Measurements from ENCODE around the gene ULK4.

Gene ULK4

GRCh38 chr3:41331041-41331440 is 630.9 kb downstream of the ULK4 start:
- no peak for DNase-seq

GRCh38 chr3:41330465-41330864 is 631.4 kb downstream of the ULK4 start:
- DNase-seq = no peak

- DNase-seq = no peak
Observed at GRCh38 chr3:41329881-41330280, 632.0 kb downstream of the ULK4 start.

- no peak for DNase-seq
Observed at GRCh38 chr3:41328926-41329325, 633.0 kb downstream of the ULK4 start.

- DNase-seq = no peak
Observed at GRCh38 chr3:41327718-41328117, 634.2 kb downstream of the ULK4 start.

GRCh38 chr3:41324156-41324475 is 637.8 kb downstream of the ULK4 start:
- DNase-seq = no peak

GRCh38 chr3:41323467-41324155 is 638.3 kb downstream of the ULK4 start:
- no peak for DNase-seq

- no peak for DNase-seq
Observed at GRCh38 chr3:41321642-41321980, 640.3 kb downstream of the ULK4 start.

- no peak for DNase-seq
Observed at GRCh38 chr3:41320953-41321641, 640.8 kb downstream of the ULK4 start.

- DNase-seq = no peak
Observed at GRCh38 chr3:41318520-41318919, 643.4 kb downstream of the ULK4 start.

- DNase-seq = no peak
Observed at GRCh38 chr3:41317718-41318117, 644.2 kb downstream of the ULK4 start.

GRCh38 chr3:41317298-41317697 is 644.6 kb downstream of the ULK4 start:
- no peak for DNase-seq

GRCh38 chr3:41315126-41315525 is 646.8 kb downstream of the ULK4 start:
- no peak for DNase-seq

GRCh38 chr3:41308119-41308518 is 653.8 kb downstream of the ULK4 start:
- no peak for DNase-seq

GRCh38 chr3:41307065-41307464 is 654.8 kb downstream of the ULK4 start:
- DNase-seq = no peak

- DNase-seq = no peak
Observed at GRCh38 chr3:41304593-41304992, 657.3 kb downstream of the ULK4 start.

- no peak for DNase-seq
Observed at GRCh38 chr3:41302295-41302694, 659.6 kb downstream of the ULK4 start.

- DNase-seq = no peak
Observed at GRCh38 chr3:41301548-41301947, 660.4 kb downstream of the ULK4 start.

GRCh38 chr3:41299036-41299435 is 662.9 kb downstream of the ULK4 start:
- no peak for DNase-seq

GRCh38 chr3:41297750-41298149 is 664.2 kb downstream of the ULK4 start:
- DNase-seq = no peak

- no peak for DNase-seq
Observed at GRCh38 chr3:41296556-41296955, 665.3 kb downstream of the ULK4 start.

- DNase-seq = no peak
Observed at GRCh38 chr3:41295740-41296139, 666.2 kb downstream of the ULK4 start.

- DNase-seq = no peak
Observed at GRCh38 chr3:41293169-41293681, 668.7 kb downstream of the ULK4 start.

- no peak for DNase-seq
Observed at GRCh38 chr3:41290736-41291135, 671.2 kb downstream of the ULK4 start.

GRCh38 chr3:41290306-41290705 is 671.6 kb downstream of the ULK4 start:
- no peak for DNase-seq
